A549 treated with DMSO at 1 μM for 4 hours (cell line): ENCODE data around the gene RXRB. TPM values are rescaled to one million over a fixed set of nuclear protein-coding genes. Genes with fewer than 3 reads are reported as not detected.

Experiments used
- total RNA-seq: library from RNA; stranded (reverse); fragments of 200-300 nt; extraction: Qiagen RNA extraction; gene quantifications from 5 replicates; pipeline ENCODE4 v1.2.3, GENCODE V29; 2022; ENCODE audit warnings: low read depth

The RXRB gene
- total RNA-seq = 15.3 to 22.5 TPM (median 21.5 TPM) in 5 replicates

GRCh38 chr6:33200219-33201146, at the start of gene RXRB, which contains the start of gene SLC39A7:
Gene RXRB (minus strand): TSS chr6:33200665. CDS start chr6:33200476, 189 bp downstream.
Gene SLC39A7 (plus strand): TSS chr6:33200867. CDS start chr6:33201246, 379 bp downstream.

GRCh38 chr6:33208091-33208967, 7.9 kb upstream of the RXRB start, which contains the start of gene RING1:
Gene RING1 (plus strand): TSS chr6:33208500. CDS start chr6:33208823, 323 bp downstream.

DNA sequence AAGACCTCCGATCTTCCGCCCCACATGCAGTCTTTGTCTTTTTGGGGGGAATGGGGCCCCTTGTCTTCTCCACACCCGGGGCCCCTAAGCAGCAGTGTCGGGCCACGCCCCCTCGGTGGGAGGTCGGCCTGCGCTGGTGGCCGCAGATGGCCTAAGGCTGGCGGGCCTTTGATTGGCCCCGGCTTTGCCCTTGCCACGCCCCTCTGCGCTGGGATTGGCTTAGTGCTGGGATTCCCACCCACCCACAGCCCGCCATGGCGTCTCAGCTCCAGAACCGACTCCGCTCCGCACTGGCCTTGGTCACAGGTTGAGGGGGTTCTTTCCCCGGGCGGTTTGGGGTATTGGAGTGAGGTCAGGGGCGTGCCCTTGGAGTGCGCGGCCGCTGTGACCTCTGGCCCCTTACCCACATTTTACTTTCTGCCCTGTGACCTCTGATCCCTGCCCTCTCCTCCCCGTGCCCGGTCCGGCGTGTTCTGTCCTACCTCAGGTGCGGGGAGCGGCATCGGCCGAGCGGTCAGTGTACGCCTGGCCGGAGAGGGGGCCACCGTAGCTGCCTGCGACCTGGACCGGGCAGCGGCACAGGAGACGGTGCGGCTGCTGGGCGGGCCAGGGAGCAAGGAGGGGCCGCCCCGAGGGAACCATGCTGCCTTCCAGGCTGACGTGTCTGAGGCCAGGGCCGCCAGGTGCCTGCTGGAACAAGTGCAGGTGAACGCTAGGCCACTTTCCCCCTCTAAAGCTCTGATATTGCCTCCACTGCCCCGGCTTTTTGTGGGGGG, 4.1 kb upstream of the RXRB start, which contains the start of gene HSD17B8:
HSD17B8 (plus strand) TSS at position 241 of the 776 bp plus-strand sequence; CDS start at position 255, 14 bp downstream.

GRCh38 chr6:33192105-33192646, 8.3 kb downstream of the RXRB start, which contains the start of gene COL11A2:
Gene COL11A2 (minus strand): TSS chr6:33192467. CDS start chr6:33192240, 227 bp downstream.

Other genes starting within 250 kb of the RXRB start
- 2.2 to 3.7 TPM (median 3.3 TPM) in 5 replicates for gene HLA-DMA, start 247.6 kb downstream of the RXRB start, total RNA-seq
- 130 to 163 TPM (median 144 TPM) in 5 replicates for gene BRD2, start 232.1 kb downstream of the RXRB start, total RNA-seq
- not detected in 5 replicates for gene HLA-DOA, start 191.1 kb downstream of the RXRB start, total RNA-seq
- 0.10 TPM in 1 of 5 replicates, not detected in the others for gene HLA-DPA1, start 127.0 kb downstream of the RXRB start, total RNA-seq
- gene HLA-DPB1, start 124.7 kb downstream of the RXRB start, total RNA-seq = not detected in 5 replicates
- 0.72 to 1.3 TPM (median 0.89 TPM) in 5 replicates for gene COL11A2, start 8.2 kb downstream of the RXRB start, total RNA-seq
- gene SLC39A7, start 202 bp upstream of the RXRB start, total RNA-seq = 107 to 124 TPM (median 114 TPM) in 5 replicates
- 13.1 to 16.0 TPM (median 14.4 TPM) in 5 replicates for gene HSD17B8, start 4.0 kb upstream of the RXRB start, total RNA-seq
- gene RING1, start 7.8 kb upstream of the RXRB start, total RNA-seq = 20.4 to 27.4 TPM (median 26.6 TPM) in 5 replicates
- 15.2 to 19.0 TPM (median 18.3 TPM) in 5 replicates for gene VPS52, start 71.2 kb upstream of the RXRB start, total RNA-seq
- gene RPS18, start 71.4 kb upstream of the RXRB start, total RNA-seq = 2,439 to 2,832 TPM (median 2,552 TPM) in 5 replicates
- gene B3GALT4, start 76.5 kb upstream of the RXRB start, total RNA-seq = 0.48 to 0.70 TPM (median 0.67 TPM) in 5 replicates
- gene WDR46, start 88.6 kb upstream of the RXRB start, total RNA-seq = 53.1 to 58.4 TPM (median 55.3 TPM) in 5 replicates
- 98.0 to 119 TPM (median 106 TPM) in 5 replicates for gene PFDN6, start 88.9 kb upstream of the RXRB start, total RNA-seq
- 13.2 to 15.1 TPM (median 13.8 TPM) in 5 replicates for gene RGL2, start 98.3 kb upstream of the RXRB start, total RNA-seq
- gene TAPBP, start 113.4 kb upstream of the RXRB start, total RNA-seq = 40.3 to 49.1 TPM (median 44.2 TPM) in 5 replicates
- gene ZBTB22, start 117.1 kb upstream of the RXRB start, total RNA-seq = 3.3 to 4.9 TPM (median 3.9 TPM) in 5 replicates
- 36.9 to 41.1 TPM (median 39.0 TPM) in 5 replicates for gene DAXX, start 122.3 kb upstream of the RXRB start, total RNA-seq
- 38.1 to 49.0 TPM (median 43.7 TPM) in 5 replicates for gene KIFC1, start 191.2 kb upstream of the RXRB start, total RNA-seq
- gene PHF1, start 210.3 kb upstream of the RXRB start, total RNA-seq = 18.0 to 19.4 TPM (median 18.5 TPM) in 5 replicates
- 183 to 231 TPM (median 202 TPM) in 5 replicates for gene CUTA, start 217.4 kb upstream of the RXRB start, total RNA-seq
- gene SYNGAP1, start 219.4 kb upstream of the RXRB start, total RNA-seq = 4.2 to 7.9 TPM (median 5.1 TPM) in 5 replicates